Amniotic stem cell (primary cell): ENCODE measurements around the gene TRIM14.

Experiments
- DNase-seq: peaks from one replicate; lab custom pipeline; 2025; lab: John Stamatoyannopoulos, UW

Gene TRIM14

GRCh38 chr9:98118640-98119601, at the start of gene TRIM14:
Gene TRIM14 (minus strand): TSS chr9:98119222. CDS start chr9:98119188, 34 bp downstream.
- peak; percentile 5 for DNase-seq

- no peak for DNase-seq
These were observed 49.2 kb upstream of the TRIM14 start for GRCh38 chr9:98168153-98168780.

DNA sequence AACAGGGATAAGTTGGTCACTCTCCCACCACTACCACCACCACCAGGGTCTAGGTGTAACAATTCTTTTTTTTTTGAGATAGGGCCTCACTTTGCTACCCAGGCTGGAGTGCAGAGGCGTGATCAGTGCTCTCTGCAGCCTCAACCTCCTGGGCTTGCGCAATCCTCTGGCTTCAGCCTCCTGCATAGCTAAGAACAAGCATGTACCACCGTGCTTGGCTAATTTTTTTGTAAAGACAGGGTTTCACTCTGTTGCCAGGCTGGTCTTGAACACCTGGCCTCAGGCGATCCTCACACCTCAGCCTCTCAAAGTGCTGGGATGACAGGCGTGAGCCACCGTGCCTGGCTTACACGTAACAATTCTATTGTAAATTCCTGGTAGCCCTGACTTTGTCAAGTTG, 45.9 kb upstream of the TRIM14 start:
- no peak for DNase-seq

DNA sequence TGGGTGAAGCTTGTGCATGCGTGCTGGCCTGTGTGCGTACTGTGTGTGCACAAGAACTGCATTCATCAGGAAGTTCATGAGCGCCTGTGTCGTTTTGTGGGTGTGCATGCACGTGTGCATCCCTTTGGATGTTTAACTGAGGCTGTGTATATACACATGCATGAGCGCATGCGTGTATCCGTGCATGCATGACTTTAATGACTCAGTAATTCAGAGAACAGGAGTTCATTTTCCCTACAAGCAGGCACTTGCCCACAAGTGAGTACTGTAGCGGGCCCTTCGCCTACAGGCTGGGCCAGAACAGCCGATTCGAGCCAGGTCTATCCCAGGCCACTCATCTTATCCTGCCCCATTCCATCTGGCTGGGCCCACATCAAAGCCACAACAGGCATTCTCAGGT, 43.6 kb upstream of the TRIM14 start:
- no peak for DNase-seq

GRCh38 chr9:98161851-98162250, 42.8 kb upstream of the TRIM14 start:
- DNase-seq, result no peak

- no peak for DNase-seq
These were observed 40.8 kb upstream of the TRIM14 start for GRCh38 chr9:98159790-98160189.

GRCh38 chr9:98159301-98159700, 40.3 kb upstream of the TRIM14 start:
- no peak for DNase-seq

GRCh38 chr9:98158071-98158831, 39.2 kb upstream of the TRIM14 start:
- no peak for DNase-seq

DNA sequence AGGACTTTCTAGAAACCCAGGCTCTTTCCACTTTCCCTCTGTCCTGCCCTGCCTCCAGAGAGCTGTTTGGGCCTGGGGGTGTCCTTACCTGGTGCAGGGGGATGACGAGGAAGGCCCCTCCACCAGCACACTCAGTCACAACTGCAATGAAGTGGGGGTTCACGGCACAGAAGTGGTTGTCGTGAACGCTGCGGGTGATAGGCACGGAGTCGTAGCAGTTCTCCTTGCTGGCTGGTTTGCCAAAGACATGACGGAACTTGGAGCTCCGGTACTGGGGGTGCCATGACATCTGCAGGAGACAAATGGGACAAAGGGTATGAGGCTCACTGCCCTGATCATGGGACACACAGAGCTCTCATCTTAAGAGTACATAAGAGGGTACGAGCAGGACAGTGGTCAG, 38.4 kb upstream of the TRIM14 start:
- no peak for DNase-seq

- no peak for DNase-seq
These were observed 35.7 kb upstream of the TRIM14 start for GRCh38 chr9:98154678-98155077.

GRCh38 chr9:98152526-98152925, 33.5 kb upstream of the TRIM14 start:
- no peak for DNase-seq

GRCh38 chr9:98150721-98151120, 31.7 kb upstream of the TRIM14 start:
- DNase-seq, result no peak

- DNase-seq, result no peak
These were observed 31.1 kb upstream of the TRIM14 start for GRCh38 chr9:98150164-98150563.

GRCh38 chr9:98149422-98149821, 30.4 kb upstream of the TRIM14 start:
- DNase-seq, result no peak

- no peak for DNase-seq
These were observed 29.5 kb upstream of the TRIM14 start for GRCh38 chr9:98148486-98148885.

DNA sequence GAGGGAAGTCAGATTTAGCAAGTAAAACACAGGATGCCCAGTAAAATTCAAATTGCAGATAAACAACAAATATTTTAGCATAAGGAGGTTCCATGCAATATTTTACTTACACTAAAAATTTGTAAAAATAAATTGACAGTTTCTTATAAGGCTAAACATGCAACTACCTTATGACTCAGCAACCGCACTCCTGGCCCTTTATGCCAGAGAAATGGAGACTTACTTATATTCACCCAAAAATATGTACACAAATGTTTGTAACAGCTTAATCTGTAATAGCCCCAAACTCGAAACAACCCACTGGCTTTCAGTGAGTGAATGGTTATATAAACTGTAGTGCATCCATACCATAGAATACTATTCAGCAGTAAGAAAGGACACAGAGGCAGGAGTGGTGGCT, 28.6 kb upstream of the TRIM14 start:
- no peak for DNase-seq

DNA sequence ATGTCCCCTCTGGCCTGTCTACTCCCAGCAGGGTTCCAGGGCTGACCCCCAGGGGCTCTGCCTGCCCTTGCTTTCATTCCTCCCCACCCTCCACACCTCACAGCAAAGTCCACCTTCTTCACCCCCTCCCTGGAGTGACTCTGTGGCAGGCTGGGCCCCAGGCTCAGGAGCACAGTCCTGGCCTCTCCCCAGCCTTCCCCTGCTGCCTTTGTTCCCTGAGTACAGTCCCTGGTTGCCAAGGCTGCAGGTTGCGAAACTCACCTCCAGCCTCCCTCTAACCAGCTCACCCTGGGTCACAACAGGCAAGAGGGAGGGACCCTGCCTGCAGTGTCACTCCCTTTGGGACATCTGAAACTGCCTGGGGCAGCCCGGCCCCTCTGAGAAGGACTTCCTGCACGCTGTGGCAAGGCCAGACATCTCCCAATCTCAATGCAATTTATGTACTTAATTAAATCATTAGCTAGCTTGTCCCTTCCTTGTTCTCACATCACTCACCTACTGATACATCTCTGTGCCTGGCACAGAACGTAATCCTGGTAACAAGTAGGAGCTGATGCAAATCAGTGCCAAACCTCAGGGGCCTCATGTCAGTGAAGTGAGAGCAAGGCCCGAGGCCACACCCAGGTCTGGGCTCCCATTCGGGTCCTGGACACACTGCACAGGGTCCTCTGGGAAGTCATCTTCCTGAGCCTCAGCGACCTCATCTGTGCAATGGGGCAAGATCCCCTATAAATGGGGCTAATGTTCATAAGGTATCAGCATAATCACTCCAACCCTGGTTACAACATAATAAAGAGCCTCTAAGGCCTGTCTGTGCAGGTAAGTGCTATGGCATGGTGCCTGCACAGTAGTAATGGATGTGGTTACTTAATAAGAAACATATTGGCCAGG, 27.3 kb upstream of the TRIM14 start:
- DNase-seq, result no peak

- no peak for DNase-seq
These were observed 25.6 kb upstream of the TRIM14 start for GRCh38 chr9:98144631-98145030.

DNA sequence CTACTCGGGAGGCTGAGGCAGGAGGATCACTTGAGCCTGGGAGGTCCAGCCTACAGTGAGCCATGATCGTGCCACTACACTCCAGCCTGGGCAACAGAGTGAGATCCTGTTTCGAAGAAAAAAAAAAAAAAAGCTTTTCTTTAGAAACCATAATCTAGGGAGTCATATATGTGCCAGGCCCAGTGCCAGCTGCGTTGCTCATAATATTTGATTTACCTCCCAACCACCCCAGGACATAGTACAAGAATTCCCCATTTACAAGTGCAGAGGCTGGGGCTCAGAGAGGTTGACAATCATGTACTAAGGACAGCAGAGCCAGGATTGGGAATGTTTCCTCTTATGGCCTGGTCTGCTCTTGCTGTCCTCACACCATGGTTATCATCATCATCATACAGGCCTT, 25.1 kb upstream of the TRIM14 start:
- DNase-seq, result no peak

DNA sequence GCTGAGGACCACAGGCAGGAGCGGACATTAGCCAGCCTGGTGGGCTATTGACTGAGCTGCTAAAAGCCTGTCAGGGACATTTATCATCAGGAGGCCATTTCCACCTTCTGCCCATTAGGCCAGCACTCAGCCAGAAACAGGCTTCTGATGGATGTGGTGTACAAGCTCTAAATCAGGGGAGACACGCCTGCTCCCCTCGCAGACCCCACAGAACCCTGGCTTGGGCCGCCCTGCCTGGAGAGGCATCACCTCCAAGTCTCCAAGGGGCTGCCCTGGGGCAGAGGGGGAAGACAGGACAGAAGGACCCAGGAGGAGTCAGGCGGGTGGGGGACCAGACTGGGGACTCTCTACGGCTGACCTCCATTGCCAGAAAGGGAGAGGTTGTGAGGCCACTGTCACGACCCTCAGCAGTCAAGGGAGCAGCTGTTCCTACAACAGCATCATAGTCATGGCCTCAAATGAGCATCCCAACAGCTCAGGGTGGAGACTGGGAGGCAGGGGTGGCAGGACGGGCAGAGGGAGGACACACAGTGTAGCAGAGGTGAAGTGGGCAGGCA, 24.0 kb upstream of the TRIM14 start:
- DNase-seq, result no peak

DNA sequence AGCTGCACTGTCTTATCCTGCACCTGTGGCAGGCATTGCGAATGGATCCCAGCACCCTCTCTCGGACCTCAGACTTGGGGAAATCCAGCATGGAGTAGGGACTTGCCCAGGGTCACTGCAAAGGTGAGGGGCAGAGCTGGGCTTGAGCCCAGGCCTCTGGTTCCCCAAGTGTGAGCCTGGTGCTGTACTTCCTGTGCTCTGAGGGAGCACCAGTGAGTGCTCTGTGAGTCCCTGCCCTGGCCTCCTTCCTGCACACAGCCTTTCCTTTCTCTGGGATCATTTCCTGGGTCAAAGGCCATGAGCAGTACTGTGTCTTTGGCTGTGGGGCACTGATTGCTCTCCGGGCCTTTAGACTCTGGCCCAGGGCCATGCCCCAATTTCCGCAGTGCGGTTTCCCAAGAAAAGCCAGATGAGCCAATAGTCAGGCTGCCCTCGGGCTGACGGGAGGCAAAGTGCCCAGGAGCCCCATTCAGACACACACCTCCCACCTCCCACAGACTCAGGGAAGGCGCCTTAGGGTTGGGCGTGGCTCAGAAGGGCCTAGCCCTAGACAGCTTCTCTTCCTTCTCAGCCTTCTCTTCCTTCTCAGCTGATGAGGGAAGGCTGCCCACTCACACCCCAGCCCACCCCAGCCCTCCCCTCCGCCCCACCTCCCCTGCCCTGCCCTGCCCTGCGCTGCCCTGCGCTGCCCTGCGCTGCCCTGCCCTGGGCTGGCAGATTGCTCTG, 23.3 kb upstream of the TRIM14 start:
- DNase-seq, result no peak
